Lung (tissue), 12 donors: Measurements from ENCODE around the gene FAM47E. TPM values are rescaled to one million over a fixed set of nuclear protein-coding genes. Genes with fewer than 3 reads are reported as not detected.

ENCODE experiments used
- ATAC-seq: fragments of 200-7000 bp; cut with Tn5 transposase; one replicate; pipeline ENCODE4 v1.9.1; 2020; ENCODE audit warnings: moderate number of reproducible peaks; ENCODE audit not compliant: insufficient read depth, low FRiP score
- DNase-seq, 3 donors: peaks; one replicate each; pipeline ENCODE4 v3.0.0-alpha.2; 2013 to 2017
- H3K27ac ChIP-seq, 2 donors: one replicate each; pipeline ENCODE4 v1.5.1; 2013; ENCODE audit warnings: mild to moderate bottlenecking in 2 of 2, moderate library complexity in 2 of 2, control low read depth in 1 of 2, inconsistent platforms in 1 of 2, low read depth in 1 of 2, low read length in 1 of 2
- H3K27me3 ChIP-seq, 3 donors: one replicate each; pipeline ENCODE4 v1.5.1; 2013; ENCODE audit warnings: low read length in 2 of 3; ENCODE audit not compliant: control insufficient read depth in 3 of 3, insufficient read depth in 3 of 3
- H3K36me3 ChIP-seq, 4 donors: one replicate each; pipeline ENCODE4 v1.5.1; 2013; ENCODE audit warnings: low read length in 4 of 4, mild to moderate bottlenecking in 1 of 4, moderate library complexity in 1 of 4; ENCODE audit not compliant: control insufficient read depth in 4 of 4, insufficient read depth in 4 of 4
- H3K4me1 ChIP-seq, 5 donors: one replicate each; pipeline ENCODE4 v1.5.1; 2013; ENCODE audit warnings: low read length in 5 of 5, mild to moderate bottlenecking in 2 of 5, moderate library complexity in 1 of 5; ENCODE audit not compliant: control insufficient read depth in 5 of 5, insufficient read depth in 5 of 5
- H3K4me3 ChIP-seq: one replicate; pipeline ENCODE4 v1.5.1; 2013; ENCODE audit warnings: mild to moderate bottlenecking, control low read depth, moderate library complexity
- H3K9ac ChIP-seq, 2 donors: one replicate each; pipeline ENCODE4 v1.5.1; 2013; ENCODE audit warnings: low read length in 2 of 2, control low read depth in 1 of 2; ENCODE audit not compliant: insufficient read depth in 1 of 2
- H3K9me3 ChIP-seq, 4 donors: one replicate each; pipeline ENCODE4 v1.5.1; 2013; ENCODE audit warnings: low read length in 3 of 4, mild to moderate bottlenecking in 1 of 4, moderate library complexity in 1 of 4; ENCODE audit not compliant: control insufficient read depth in 4 of 4, insufficient read depth in 3 of 4
- WGBS, 2 donors: extraction: QIAGEN DNeasy Blood & Tissue Kit; methylation state at CpG; one replicate each; pipeline ENCODE4 v1.1.7; 2013; 5-methylcytosine and 5-hydroxymethylcytosine counted together
- polyA plus RNA-seq, 2 donors: library from polyadenylated mRNA; stranded (reverse); fragments of 200-250 nt; gene quantifications; one replicate each; pipeline ENCODE4 v1.2.1, GENCODE V29; 2013
- total RNA-seq, 2 donors: library from RNA; depleted of rRNA in 1 of 2; stranded (reverse); fragments of >200 nt in 1 of 2; gene quantifications; one replicate each; pipeline ENCODE4 v1.2.1, GENCODE V29; 2014 to 2021
- TF ChIP-seq, protein P1 (sequence below): IDR thresholded peaks from 2 replicates; pipeline ENCODE4 v1.5.1; 2012; ENCODE audit warnings: mild to moderate bottlenecking; ENCODE audit errors: control extremely low read depth, extremely low read depth
- donor health status: control.
- donor health status: control.
- donor health status: Bipolar disorder and iron deficiency.
- donor health status: healthy.
- donor health status: DM: yes; HTN: yes; CAD: no.

The FAM47E gene
- total and polyA plus RNA-seq, 4 donors, result 4.4 to 10.7 (median 7.0) TPM

DNA sequence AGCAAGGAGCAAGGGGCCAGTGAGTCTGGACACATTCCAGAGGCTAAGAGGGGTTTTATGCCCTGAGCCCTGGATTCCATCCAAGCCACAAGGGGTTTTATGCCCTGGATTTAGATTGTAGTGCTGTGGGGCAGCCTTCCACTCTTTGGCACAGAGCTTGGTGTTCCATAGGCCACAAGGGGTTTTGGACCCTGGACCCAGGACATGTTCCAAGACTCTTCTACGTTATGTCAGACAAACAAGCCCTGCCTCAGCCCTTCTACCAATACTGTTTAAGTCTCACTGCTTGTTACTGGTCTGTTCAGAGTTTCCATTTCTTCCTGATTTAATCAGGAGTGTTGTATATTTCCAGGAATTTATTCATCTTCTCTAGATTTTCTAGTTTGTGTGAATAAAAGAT, 25.1 kb upstream of the FAM47E start:
- Histone ChIP-seq H3K27me3 (no peaks in the 10 kb centered on the region), H3K4me3 (no peak overlapping the region), H3K4me1 (peaks cover 0 to 4% (median 0%) of the 10 kb centered on the region in 5 donors), H3K36me3 (no peaks in the 10 kb centered on the region), H3K27ac (no peak overlapping the region), H3K9me3 (peaks cover 0 to 5% (median 3%) of the 10 kb centered on the region in 4 donors), H3K9ac (no peak overlapping the region)
- TF ChIP-seq, protein P1, sequence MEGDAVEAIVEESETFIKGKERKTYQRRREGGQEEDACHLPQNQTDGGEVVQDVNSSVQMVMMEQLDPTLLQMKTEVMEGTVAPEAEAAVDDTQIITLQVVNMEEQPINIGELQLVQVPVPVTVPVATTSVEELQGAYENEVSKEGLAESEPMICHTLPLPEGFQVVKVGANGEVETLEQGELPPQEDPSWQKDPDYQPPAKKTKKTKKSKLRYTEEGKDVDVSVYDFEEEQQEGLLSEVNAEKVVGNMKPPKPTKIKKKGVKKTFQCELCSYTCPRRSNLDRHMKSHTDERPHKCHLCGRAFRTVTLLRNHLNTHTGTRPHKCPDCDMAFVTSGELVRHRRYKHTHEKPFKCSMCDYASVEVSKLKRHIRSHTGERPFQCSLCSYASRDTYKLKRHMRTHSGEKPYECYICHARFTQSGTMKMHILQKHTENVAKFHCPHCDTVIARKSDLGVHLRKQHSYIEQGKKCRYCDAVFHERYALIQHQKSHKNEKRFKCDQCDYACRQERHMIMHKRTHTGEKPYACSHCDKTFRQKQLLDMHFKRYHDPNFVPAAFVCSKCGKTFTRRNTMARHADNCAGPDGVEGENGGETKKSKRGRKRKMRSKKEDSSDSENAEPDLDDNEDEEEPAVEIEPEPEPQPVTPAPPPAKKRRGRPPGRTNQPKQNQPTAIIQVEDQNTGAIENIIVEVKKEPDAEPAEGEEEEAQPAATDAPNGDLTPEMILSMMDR, result no peak
- 0 to 58% methylated on average over 1 of the region's 1 CpG for WGBS, 2 donors
- DNase-seq (no peak), ATAC-seq (no peak)

DNA sequence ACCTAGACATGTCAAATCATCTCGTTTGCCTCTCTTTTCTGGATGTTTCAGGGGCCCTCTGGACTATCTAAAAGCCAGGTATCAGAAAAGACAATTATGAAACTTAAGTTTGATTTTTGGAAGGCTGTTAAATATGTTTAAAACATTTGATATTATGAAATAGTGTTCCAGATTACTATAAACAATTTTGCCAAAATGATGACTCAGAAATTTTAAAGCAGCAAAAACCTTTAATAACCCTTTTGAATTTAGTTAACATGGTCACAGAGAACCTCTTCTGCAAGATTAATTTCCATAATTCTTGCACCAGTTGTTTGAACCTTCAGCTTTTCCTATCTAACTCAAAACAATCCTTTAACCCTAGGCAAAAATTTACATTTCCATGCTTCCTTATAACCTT, 18.8 kb upstream of the FAM47E start:
- no peak overlapping the region for H3K4me3 ChIP-seq
- peaks cover 0 to 6% (median 4%) of the 10 kb centered on the region in 4 donors for H3K9me3 ChIP-seq
- H3K27ac ChIP-seq, result no peak overlapping the region
- ATAC-seq (no peak), DNase-seq (no peak)
- peaks cover 0 to 8% (median 0%) of the 10 kb centered on the region in 5 donors for H3K4me1 ChIP-seq
- no peaks in the 10 kb centered on the region for H3K27me3 ChIP-seq
- H3K9ac ChIP-seq, result no peak overlapping the region
- H3K36me3 ChIP-seq, result no peaks in the 10 kb centered on the region
- TF ChIP-seq, protein P1, result no peak
- 79 to 83% methylated on average over 1 of the region's 1 CpG for WGBS, 2 donors

DNA sequence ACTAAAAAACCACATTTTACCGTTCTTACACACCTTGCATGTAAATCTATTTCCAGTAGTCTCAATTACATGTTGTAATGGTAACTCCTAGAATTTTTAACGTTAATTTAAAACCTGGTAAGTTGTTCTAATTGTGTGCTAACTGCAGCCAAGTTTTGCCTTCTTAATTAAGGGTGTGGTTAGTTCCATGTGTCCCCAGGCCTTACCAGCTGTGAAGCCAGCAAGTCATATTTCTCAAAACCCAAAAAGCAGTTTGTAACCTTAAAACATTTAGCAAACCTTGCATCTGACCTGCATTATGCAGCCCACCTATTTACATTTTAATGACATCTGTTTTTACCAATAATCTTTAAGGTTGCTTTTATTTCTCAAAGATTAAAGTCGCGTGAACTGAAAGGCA, 18.4 kb upstream of the FAM47E start:
- 74 to 86% methylated on average over 4 of the region's 4 CpGs for WGBS, 2 donors
- no peak overlapping the region for H3K9ac ChIP-seq

More for the DNA sequence above, 18.4 kb upstream of the FAM47E start:
- no peak for ATAC-seq
- H3K36me3 ChIP-seq, result no peaks in the 10 kb centered on the region
- TF ChIP-seq, protein P1, result no peak
- no peak for DNase-seq
- peaks cover 0 to 8% (median 0%) of the 10 kb centered on the region in 5 donors for H3K4me1 ChIP-seq
- H3K9me3 ChIP-seq, result peaks cover 0 to 6% (median 4%) of the 10 kb centered on the region in 4 donors
- no peak overlapping the region for H3K27ac ChIP-seq
- H3K4me3 ChIP-seq, result no peak overlapping the region
- H3K27me3 ChIP-seq, result no peaks in the 10 kb centered on the region
